Suprapubic skin (tissue), 4 donors: ENCODE data around the gene GNG4. TPM values are rescaled to one million over a fixed set of nuclear protein-coding genes. Genes with fewer than 3 reads are reported as not detected.

Experiments
- DNase-seq, 2 donors: peaks; one replicate each; pipeline ENCODE4 v3.0.0-alpha.2; 2019; ENCODE audit warnings: low spot score in 2 of 2
- H3K27ac ChIP-seq: fragments of 200-600 bp; sonication (generic); one replicate; pipeline ENCODE4 v1.5.1; 2019
- H3K27me3 ChIP-seq: fragments of 200-600 bp; sonication (generic); one replicate; pipeline ENCODE4 v1.5.1; 2019
- H3K36me3 ChIP-seq: fragments of 200-600 bp; sonication (generic); one replicate; pipeline ENCODE4 v1.5.1; 2019
- H3K4me1 ChIP-seq: fragments of 200-600 bp; sonication (generic); one replicate; pipeline ENCODE4 v1.5.1; 2019
- H3K4me3 ChIP-seq: fragments of 200-600 bp; sonication (generic); one replicate; pipeline ENCODE4 v1.5.1; 2019; ENCODE audit warnings: mild to moderate bottlenecking
- H3K9me3 ChIP-seq: fragments of 200-600 bp; sonication (generic); one replicate; pipeline ENCODE4 v1.5.1; 2019
- EP300 ChIP-seq: sonication (generic); formaldehyde crosslinking; IDR thresholded peaks from one replicate; pipeline ENCODE4 v1.6.1; 2017; ENCODE audit warnings: antibody characterized with exemption
- POLR2A ChIP-seq, 2 donors: fragments of 450-650 bp; IDR thresholded peaks; one replicate each; pipeline ENCODE4 v1.6.1; 2017; ENCODE audit warnings: antibody characterized with exemption in 2 of 2, mild to moderate bottlenecking in 2 of 2, moderate library complexity in 2 of 2
- POLR2AphosphoS5 ChIP-seq, 3 donors: sonication (generic); formaldehyde crosslinking; IDR thresholded peaks; one replicate each; pipeline ENCODE4 v1.6.1; 2017; ENCODE audit warnings: antibody characterized with exemption in 3 of 3
- WGBS: methylation state at CpG from one replicate; pipeline ENCODE4 v1.1.5; 2018; 5-methylcytosine and 5-hydroxymethylcytosine counted together
- total RNA-seq, 4 donors: library from RNA; depleted of rRNA; stranded (reverse); fragments of >200 nt; gene quantifications; one replicate each; pipeline ENCODE4 v1.1.0, GENCODE V29; 2016
- TF ChIP-seq, protein P1 (sequence below), 2 donors: fragments of 200-600 bp in 1 of 2; fragments of 450-650 bp in 1 of 2; sonication (generic) in 1 of 2; IDR thresholded peaks; one replicate each; pipeline ENCODE4 v1.5.1; 2016 to 2019; ENCODE audit warnings: antibody characterized with exemption in 2 of 2, mild to moderate bottlenecking in 1 of 2, moderate library complexity in 1 of 2

The GNG4 gene
- total RNA-seq, 4 donors from 2014 or later, result 0.13 to 0.76 (median 0.72) TPM; not detected in 1

DNA sequence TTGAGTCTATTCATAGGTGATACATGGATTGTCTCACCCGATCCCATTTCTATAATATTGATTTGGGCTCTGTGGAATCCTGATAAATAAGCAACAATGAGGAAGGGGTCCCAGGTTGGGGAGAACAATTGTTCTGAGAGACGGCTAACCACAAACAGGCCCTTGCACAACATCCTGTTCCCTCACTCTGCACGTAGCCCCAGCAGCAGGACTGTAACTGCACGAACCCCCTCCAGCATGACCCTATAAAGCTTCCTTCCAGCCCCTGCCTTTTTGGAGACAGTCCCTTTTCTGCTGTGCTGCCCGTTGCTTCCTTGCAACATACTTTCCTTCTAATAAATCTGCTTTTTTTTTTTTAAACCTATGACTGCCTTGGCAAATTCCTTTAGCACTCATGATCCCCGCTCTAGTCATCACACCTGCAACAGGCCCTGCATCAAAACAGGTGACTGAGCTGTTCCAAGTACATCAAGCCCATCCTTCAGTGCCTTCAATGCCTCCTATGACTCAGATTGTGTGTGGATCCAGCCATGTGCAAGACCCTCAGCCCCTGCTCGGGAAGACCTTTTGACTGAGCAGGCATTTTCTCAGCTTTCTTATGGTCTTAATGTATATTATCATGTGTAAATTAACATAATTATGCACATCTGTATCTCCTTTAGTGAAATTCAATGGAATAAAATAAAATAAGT is 81.6 kb downstream of the GNG4 start:
- no peaks in the 10 kb centered on the region for H3K9me3 ChIP-seq
- no peak for DNase-seq
- H3K36me3 ChIP-seq, result no peaks in the 10 kb centered on the region
- TF ChIP-seq POLR2AphosphoS5 (IDR thresholded peaks at IDR 0.05) (no peak), POLR2A (IDR thresholded peaks at IDR 0.05) (no peak), EP300 (no peak)
- TF ChIP-seq, protein P1, sequence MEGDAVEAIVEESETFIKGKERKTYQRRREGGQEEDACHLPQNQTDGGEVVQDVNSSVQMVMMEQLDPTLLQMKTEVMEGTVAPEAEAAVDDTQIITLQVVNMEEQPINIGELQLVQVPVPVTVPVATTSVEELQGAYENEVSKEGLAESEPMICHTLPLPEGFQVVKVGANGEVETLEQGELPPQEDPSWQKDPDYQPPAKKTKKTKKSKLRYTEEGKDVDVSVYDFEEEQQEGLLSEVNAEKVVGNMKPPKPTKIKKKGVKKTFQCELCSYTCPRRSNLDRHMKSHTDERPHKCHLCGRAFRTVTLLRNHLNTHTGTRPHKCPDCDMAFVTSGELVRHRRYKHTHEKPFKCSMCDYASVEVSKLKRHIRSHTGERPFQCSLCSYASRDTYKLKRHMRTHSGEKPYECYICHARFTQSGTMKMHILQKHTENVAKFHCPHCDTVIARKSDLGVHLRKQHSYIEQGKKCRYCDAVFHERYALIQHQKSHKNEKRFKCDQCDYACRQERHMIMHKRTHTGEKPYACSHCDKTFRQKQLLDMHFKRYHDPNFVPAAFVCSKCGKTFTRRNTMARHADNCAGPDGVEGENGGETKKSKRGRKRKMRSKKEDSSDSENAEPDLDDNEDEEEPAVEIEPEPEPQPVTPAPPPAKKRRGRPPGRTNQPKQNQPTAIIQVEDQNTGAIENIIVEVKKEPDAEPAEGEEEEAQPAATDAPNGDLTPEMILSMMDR (IDR thresholded peaks at IDR 0.05), result no peak
- no peak overlapping the region for H3K4me3 ChIP-seq
- H3K4me1 ChIP-seq, result no peaks in the 10 kb centered on the region
- H3K27ac ChIP-seq, result no peak overlapping the region
- WGBS, result 70% methylated on average over 7 of the region's 7 CpGs
- no peaks in the 10 kb centered on the region for H3K27me3 ChIP-seq

DNA sequence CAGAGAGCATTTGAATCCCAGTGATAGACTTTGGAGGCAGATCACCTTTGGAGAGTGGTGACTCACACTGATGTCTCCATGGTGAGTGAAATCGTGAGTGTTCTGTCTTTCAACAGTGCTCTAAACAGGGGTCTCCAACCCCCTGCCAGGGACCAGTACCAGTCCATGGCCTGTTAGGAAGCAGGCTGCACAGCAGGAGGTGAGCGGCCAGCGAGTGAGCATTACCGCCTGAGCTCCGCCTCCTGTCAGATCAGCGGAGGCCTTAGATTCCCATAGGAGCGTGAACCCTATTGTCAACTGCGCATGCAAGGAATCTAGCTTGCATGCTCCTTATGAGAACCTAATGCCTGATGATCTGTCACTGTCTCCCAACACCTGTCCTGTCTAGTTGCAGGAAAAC is 83.5 kb downstream of the GNG4 start:
- no peak overlapping the region for H3K27ac ChIP-seq
- no peak for DNase-seq
- H3K4me3 ChIP-seq, result no peak overlapping the region
- 70% methylated on average over 8 of the region's 8 CpGs for WGBS
- no peaks in the 10 kb centered on the region for H3K4me1 ChIP-seq
- no peak for TF ChIP-seq POLR2AphosphoS5 (IDR thresholded peaks at IDR 0.05)
- TF ChIP-seq POLR2A (IDR thresholded peaks at IDR 0.05), result no peak
- TF ChIP-seq, protein P1 (IDR thresholded peaks at IDR 0.05), result no peak
- H3K9me3 ChIP-seq, result no peaks in the 10 kb centered on the region
- no peaks in the 10 kb centered on the region for H3K27me3 ChIP-seq
- no peaks in the 10 kb centered on the region for H3K36me3 ChIP-seq

DNA sequence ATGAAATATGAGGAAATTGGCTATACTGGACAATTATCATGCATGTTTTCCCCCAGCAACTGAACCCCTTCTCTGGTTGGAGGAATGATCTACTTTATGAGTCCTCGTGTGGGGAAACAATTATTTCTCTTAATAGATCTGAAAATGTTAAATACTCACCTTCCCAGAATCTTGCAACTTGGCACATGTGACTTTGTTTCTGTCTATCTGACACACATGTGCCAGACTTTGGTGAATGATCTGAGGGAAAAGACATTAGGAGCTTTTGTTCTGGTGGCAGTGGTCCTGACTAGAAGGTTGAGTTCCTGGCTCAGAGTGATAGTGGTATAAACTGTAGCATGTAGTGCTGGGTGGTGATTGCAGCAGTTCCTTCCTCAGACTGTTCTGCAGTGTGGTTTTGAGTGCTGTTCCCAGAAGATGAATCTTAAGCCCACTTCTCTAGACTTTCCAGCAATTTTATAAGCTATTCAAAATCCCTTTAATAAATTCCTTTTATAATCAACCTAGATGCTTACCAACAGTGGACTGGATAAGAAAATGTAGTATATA is 86.0 kb downstream of the GNG4 start:
- H3K4me1 ChIP-seq, result no peaks in the 10 kb centered on the region
- no peaks in the 10 kb centered on the region for H3K27me3 ChIP-seq
- H3K9me3 ChIP-seq, result no peaks in the 10 kb centered on the region
- 68% methylated on average over 1 of the region's 1 CpG for WGBS
- no peak overlapping the region for H3K4me3 ChIP-seq
- DNase-seq, result no peak
- TF ChIP-seq EP300, result no peak
- TF ChIP-seq, protein P1 (IDR thresholded peaks at IDR 0.05), result no peak
- no peak for TF ChIP-seq POLR2AphosphoS5 (IDR thresholded peaks at IDR 0.05)
- TF ChIP-seq POLR2A (IDR thresholded peaks at IDR 0.05), result no peak
- no peaks in the 10 kb centered on the region for H3K36me3 ChIP-seq
- H3K27ac ChIP-seq, result no peak overlapping the region

DNA sequence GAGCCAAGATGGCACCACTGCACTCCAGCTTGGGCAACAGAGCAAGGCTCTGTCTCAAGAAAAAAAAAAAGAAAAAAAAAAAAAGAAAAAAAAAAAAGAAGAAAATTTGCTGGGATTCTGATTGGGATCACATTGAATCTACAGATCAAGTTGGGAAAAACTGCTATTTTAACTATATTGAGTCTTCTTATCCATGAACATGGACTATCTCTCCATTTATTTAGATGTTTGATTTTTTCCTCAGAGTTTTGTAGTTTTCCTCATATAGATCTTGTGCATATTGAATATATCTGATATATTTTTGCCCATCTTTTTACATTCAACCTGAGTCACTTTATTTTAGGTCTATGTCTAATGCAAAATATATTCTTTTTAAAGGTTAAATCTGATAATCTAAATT is 87.0 kb downstream of the GNG4 start:
- TF ChIP-seq, protein P1 (IDR thresholded peaks at IDR 0.05), result no peak
- TF ChIP-seq POLR2AphosphoS5 (IDR thresholded peaks at IDR 0.05) (no peak), EP300 (no peak), POLR2A (IDR thresholded peaks at IDR 0.05) (no peak)
- DNase-seq, result no peak
- H3K4me3 ChIP-seq, result no peak overlapping the region
- no peaks in the 10 kb centered on the region for H3K4me1 ChIP-seq
- H3K9me3 ChIP-seq, result no peaks in the 10 kb centered on the region
- no peaks in the 10 kb centered on the region for H3K36me3 ChIP-seq
- no peak overlapping the region for H3K27ac ChIP-seq
- no peaks in the 10 kb centered on the region for H3K27me3 ChIP-seq

DNA sequence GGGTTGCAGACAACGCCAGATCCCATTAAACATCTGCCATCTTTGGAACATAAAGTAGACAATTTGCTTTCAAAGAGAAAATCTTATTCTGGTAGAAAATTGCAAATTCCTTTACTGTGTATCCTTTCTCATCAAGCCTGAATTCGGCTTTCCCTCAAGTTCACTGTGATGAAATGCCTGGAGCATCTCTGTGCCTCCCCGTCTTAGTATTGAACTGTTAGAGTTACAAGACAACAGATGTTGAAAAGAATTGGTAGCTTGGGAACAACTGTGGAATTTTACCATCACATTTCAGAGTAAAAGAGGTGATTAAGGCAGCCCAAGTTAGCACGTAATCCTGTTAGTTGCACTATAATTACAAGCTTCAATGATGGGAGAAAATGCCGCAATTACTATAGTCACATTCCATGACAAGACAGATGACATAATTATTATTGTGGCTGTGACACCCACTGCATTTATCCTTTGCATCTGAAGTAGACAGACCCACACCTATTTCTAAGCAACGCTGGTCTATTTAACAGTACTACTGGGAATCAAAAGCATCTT is 90.9 kb downstream of the GNG4 start:
- no peak overlapping the region for H3K27ac ChIP-seq

More for the DNA sequence above, 90.9 kb downstream of the GNG4 start:
- TF ChIP-seq EP300, result no peak
- no peak for TF ChIP-seq POLR2A (IDR thresholded peaks at IDR 0.05)
- no peak for TF ChIP-seq POLR2AphosphoS5 (IDR thresholded peaks at IDR 0.05)
- TF ChIP-seq, protein P1 (IDR thresholded peaks at IDR 0.05), result no peak
- Histone ChIP-seq H3K9me3 (no peaks in the 10 kb centered on the region), H3K27me3 (no peaks in the 10 kb centered on the region), H3K36me3 (no peaks in the 10 kb centered on the region), H3K4me1 (no peaks in the 10 kb centered on the region), H3K4me3 (no peak overlapping the region)
- DNase-seq, result no peak
- 76% methylated on average over 6 of the region's 6 CpGs for WGBS
